SK-N-SH treated with all-trans-retinoic acid at 6 μM for 48 hours (cell line): ENCODE data around the gene PTPN13.

Experiments
- ATAC-seq: fragments of 200-7000 bp; cut with Tn5 transposase; 3 replicates; pipeline ENCODE4 v1.9.1; 2020; ENCODE audit warnings: mild to moderate bottlenecking, moderate library complexity
- BACH2 ChIP-seq: fragments of 250-450 bp; sonication (Bioruptor Pico); IDR thresholded peaks from 2 replicates; pipeline ENCODE4 v1.9.0; 2021; ENCODE audit warnings: mild to moderate bottlenecking, borderline replicate concordance
- CREB5 ChIP-seq: fragments of 250-450 bp; sonication (Bioruptor Pico); IDR thresholded peaks from 2 replicates; pipeline ENCODE4 v1.5.1; 2020; ENCODE audit warnings: low read depth, mild to moderate bottlenecking, moderate library complexity
- CSDC2 ChIP-seq: fragments of 250-450 bp; sonication (Bioruptor Pico); IDR thresholded peaks from 2 replicates; pipeline ENCODE4 v1.5.0; 2020; ENCODE audit warnings: mild to moderate bottlenecking, moderate library complexity
- CSRNP3 ChIP-seq: fragments of 250-450 bp; sonication (Bioruptor Pico); IDR thresholded peaks from 2 replicates; pipeline ENCODE4 v1.5.1; 2021; ENCODE audit warnings: mild to moderate bottlenecking, moderate library complexity
- ESRRG ChIP-seq: fragments of 250-450 bp; sonication (Bioruptor Pico); IDR thresholded peaks from 2 replicates; pipeline ENCODE4 v1.6.1; 2021; ENCODE audit warnings: mild to moderate bottlenecking
- ISL1 ChIP-seq: fragments of 250-450 bp; sonication (Bioruptor Pico); IDR thresholded peaks from 2 replicates; pipeline ENCODE4 v2.1.2; 2022; ENCODE audit warnings: mild to moderate bottlenecking, moderate library complexity
- OSR1 ChIP-seq: fragments of 250-450 bp; sonication (Bioruptor Pico); IDR thresholded peaks from 2 replicates; pipeline ENCODE4 v1.8.0; 2022; ENCODE audit warnings: moderate library complexity, mild to moderate bottlenecking, inconsistent platforms
- PATZ1 ChIP-seq: fragments of 250-450 bp; sonication (Bioruptor Pico); IDR thresholded peaks from 2 replicates; pipeline ENCODE4 v1.8.0; 2020; ENCODE audit warnings: mild to moderate bottlenecking, moderate library complexity, borderline replicate concordance
- POU6F1 ChIP-seq: fragments of 250-450 bp; sonication (Bioruptor Pico); IDR thresholded peaks from 2 replicates; pipeline ENCODE4 v1.8.0; 2021; ENCODE audit warnings: low read depth, mild to moderate bottlenecking, moderate library complexity, borderline replicate concordance
- PPARA ChIP-seq: fragments of 250-450 bp; sonication (Bioruptor Pico); IDR thresholded peaks from 2 replicates; pipeline ENCODE4 v1.5.0; 2020; ENCODE audit warnings: mild to moderate bottlenecking, borderline replicate concordance
- RARB ChIP-seq: fragments of 250-450 bp; sonication (Bioruptor Pico); IDR thresholded peaks from 2 replicates; pipeline ENCODE4 v1.8.0; 2021; ENCODE audit warnings: mild to moderate bottlenecking, moderate library complexity
- TCF4 ChIP-seq: fragments of 250-450 bp; sonication (Bioruptor Pico); IDR thresholded peaks from 2 replicates; pipeline ENCODE4 v1.8.0; 2021; ENCODE audit warnings: mild to moderate bottlenecking, moderate library complexity, borderline replicate concordance
- TOX ChIP-seq: fragments of 250-450 bp; sonication (Bioruptor Pico); IDR thresholded peaks from 2 replicates; pipeline ENCODE4 v1.8.0; 2021; ENCODE audit warnings: mild to moderate bottlenecking, moderate library complexity, borderline replicate concordance
- TSHZ2 ChIP-seq: fragments of 250-450 bp; sonication (Bioruptor Pico); IDR thresholded peaks from 2 replicates; pipeline ENCODE4 v1.5.0; 2020; ENCODE audit warnings: mild to moderate bottlenecking, moderate library complexity
- ZC3H10 ChIP-seq: fragments of 250-450 bp; sonication (Bioruptor Pico); IDR thresholded peaks from 2 replicates; pipeline ENCODE4 v1.5.1; 2021; ENCODE audit warnings: mild to moderate bottlenecking, moderate library complexity
- ZFP30 ChIP-seq: fragments of 450-650 bp; formaldehyde crosslinking; IDR thresholded peaks from 2 replicates; pipeline ENCODE4 v1.5.0; 2022; ENCODE audit warnings: mild to moderate bottlenecking, moderate library complexity
- ZNF565 ChIP-seq: fragments of 450-650 bp; formaldehyde crosslinking; conservative IDR thresholded peaks from 2 replicates; pipeline ENCODE4 v1.5.0; 2020; ENCODE audit warnings: low read depth, mild to moderate bottlenecking, moderate library complexity
- ZNF70 ChIP-seq: fragments of 450-650 bp; formaldehyde crosslinking; IDR thresholded peaks from 2 replicates; pipeline ENCODE4 v1.5.0; 2020; ENCODE audit warnings: mild to moderate bottlenecking, moderate library complexity

The PTPN13 gene

GRCh38 chr4:86848732-86849619 lies 254.9 kb downstream of the PTPN13 start, which contains the start of gene SLC10A6:
TSS of gene SLC10A6 (minus strand) at chr4:86849384. CDS start at chr4:86849115, 269 bp downstream.
- TF ChIP-seq OSR1 (CRISPR knock-in tag) (no peak), CSRNP3 (CRISPR knock-in tag) (no peak), CSDC2 (no peak), ISL1 (CRISPR knock-in tag) (no peak), TCF4 (no peak), ZNF565 (CRISPR knock-in tag) (no peak), ESRRG (CRISPR knock-in tag) (no peak), PPARA (CRISPR knock-in tag) (no peak)
- no peak for ATAC-seq

GRCh38 chr4:86853209-86853608 lies 259.1 kb downstream of the PTPN13 start:
- no peak for ATAC-seq
- TF ChIP-seq OSR1 (CRISPR knock-in tag) (no peak), CREB5 (CRISPR knock-in tag) (no peak), TCF4 (no peak), ZC3H10 (CRISPR knock-in tag) (no peak), ZNF70 (CRISPR knock-in tag) (no peak), TSHZ2 (CRISPR knock-in tag) (no peak), BACH2 (CRISPR knock-in tag) (no peak), CSDC2 (no peak), PPARA (CRISPR knock-in tag) (no peak), TOX (CRISPR knock-in tag) (no peak), POU6F1 (CRISPR knock-in tag) (no peak)

- ATAC-seq, result no peak; the same call in 2 of the 3 replicates
Observed at GRCh38 chr4:86855572-86855971, 261.5 kb downstream of the PTPN13 start.

More at GRCh38 chr4:86855572-86855971, 261.5 kb downstream of the PTPN13 start:
- TF ChIP-seq BACH2 (CRISPR knock-in tag) (no peak), ZFP30 (no peak), OSR1 (CRISPR knock-in tag) (no peak), POU6F1 (CRISPR knock-in tag) (no peak), RARB (CRISPR knock-in tag) (no peak), PPARA (CRISPR knock-in tag) (no peak), TCF4 (no peak), TSHZ2 (CRISPR knock-in tag) (no peak), PATZ1 (CRISPR knock-in tag) (no peak)
